Activated CD4-positive, alpha-beta T cell treated with anti-CD3 and anti-CD28 coated beads for 48 hours (primary cell): Measurements from ENCODE around the gene TFF1.
A peak's percentile ranks its signal among the peaks of the same experiment; 100 is the strongest.

Experiments used
- DNase-seq: peaks from one replicate; pipeline ENCODE4 v3.0.0-alpha.2; 2020

TFF1 gene

DNA sequence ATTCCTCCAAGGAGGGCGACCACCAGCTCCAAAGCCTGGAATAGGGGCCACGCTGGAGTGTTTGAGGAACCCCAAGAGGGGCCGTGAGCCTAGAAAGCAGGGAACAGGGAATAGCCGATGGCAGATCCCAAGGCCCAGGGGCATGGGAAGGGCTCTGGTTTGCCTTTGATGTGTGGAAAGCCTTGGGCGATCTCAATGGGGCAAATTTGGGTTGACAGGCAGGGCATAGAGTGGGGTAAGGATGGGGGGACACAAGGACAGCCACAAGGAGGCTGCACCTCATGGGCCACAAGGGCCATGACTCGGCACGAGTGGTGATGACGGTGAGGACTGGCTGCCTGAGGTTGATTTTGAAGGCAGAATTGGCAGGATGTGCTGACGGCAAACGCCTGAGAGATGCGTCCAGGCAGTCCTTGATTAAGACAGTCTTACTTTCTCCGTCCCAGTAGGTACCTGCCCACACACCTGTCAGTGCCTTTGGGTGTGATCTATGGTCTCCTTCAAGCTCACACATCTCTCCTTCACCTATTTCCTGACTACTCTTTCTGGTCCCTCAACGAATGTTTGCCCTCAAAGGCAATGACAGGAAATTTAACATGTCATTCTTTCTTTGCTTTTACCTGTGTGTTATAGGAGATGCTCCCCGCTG lies 31.5 kb upstream of the TFF1 start:
- no peak for DNase-seq

DNA sequence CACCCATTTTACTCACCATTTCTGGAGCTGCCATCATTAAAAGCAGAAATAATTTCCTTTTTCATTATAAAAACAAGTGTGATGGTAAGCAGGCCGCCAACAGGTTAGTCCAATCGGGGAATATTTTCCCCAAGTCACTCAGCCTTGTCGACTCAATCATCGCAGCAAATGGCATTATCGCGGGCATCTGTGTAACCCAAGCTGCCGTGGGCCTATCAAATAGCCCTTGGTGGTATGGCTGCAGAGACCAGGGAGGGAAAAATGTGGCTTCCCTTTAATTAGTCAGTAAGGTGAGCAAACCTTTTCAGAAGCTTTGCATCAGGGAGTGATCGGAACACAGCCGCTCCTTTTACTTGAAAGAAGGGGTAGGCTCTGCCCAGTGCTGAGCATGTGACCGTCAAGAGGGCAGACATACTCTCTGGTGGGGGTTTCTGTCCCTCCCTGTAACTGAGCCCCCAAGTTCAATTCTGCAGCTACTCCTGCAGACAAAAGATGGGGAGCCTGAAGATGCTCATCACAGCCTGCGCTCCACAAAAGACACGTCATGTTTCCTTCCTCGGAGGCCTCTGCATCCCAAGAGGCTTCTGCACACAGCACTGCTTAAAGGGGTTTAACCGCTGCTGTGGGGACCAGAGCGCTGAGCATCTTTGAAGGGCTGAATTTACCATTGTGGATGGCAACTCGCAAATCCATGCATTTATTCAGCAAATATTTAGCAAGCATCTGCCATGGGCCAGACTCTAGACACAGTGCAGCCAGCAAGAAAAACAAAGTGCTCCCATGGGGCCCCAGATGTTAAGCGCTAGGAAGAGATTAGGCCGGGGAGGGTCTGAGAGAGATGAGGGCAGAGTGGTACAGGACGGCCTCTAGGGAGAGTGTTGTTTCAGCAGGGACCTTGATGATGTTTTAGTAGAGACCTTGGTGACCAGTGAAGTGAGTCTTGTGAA lies 30.7 kb upstream of the TFF1 start:
- DNase-seq = no peak

DNA sequence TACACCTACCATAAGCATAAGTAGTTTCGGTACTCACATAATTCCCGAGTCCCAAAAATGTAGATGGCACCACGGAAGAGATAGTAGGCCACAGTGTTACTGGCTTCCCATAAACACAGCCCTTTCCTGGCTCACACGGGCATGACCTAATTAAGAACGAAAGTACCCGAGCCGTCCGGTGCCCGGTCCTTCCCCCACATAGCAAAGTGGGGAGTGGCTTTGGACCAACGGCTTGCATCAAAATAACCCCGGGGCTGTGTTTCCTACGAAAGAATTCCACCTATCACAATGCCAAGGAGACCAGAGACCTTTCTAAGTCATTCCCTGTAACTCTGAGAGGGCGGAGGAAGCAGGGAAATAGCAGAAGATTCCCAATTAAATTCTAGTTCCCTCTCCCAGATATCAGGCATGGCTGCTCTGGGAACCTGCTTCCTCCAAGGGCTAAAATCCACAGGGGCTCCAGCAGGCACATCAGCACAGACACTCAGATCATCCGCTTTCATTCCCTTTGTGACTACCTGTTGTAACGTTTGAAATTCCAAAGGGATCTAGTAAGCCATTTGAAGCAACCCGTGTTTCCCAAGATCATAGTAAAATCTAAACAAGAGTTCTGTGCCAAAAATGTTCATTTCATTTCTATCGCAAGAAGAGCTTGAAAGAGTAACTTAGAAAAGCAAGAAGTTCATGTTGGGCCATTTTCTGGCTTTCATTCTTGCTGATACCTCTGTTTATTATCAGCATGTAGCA lies 29.7 kb upstream of the TFF1 start, which contains the start of gene TMPRSS3:
TMPRSS3 (minus strand) TSS at position 148 of the 747 bp plus-strand sequence. CDS start 635 bp downstream, outside the sequence.
- DNase-seq = no peak

DNA sequence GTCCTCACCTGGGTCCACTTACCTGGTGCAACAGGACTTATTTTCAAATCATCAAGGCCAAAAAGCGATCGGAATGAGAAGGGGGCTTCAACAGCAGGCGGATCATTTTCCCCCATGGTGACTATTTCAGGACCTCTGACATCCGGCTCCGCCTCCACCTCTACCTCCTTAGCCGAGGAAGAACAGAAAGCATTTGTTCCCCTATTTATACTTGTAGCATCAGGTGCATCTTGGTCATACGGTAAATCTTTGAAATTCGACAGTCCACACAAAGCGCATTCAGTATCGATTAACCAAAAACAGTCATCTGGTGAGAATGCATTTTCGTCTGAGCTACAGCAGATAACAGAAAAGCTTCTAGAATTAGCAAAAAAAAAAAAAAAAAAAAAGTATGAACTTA lies 29.0 kb upstream of the TFF1 start:
- DNase-seq = no peak

DNA sequence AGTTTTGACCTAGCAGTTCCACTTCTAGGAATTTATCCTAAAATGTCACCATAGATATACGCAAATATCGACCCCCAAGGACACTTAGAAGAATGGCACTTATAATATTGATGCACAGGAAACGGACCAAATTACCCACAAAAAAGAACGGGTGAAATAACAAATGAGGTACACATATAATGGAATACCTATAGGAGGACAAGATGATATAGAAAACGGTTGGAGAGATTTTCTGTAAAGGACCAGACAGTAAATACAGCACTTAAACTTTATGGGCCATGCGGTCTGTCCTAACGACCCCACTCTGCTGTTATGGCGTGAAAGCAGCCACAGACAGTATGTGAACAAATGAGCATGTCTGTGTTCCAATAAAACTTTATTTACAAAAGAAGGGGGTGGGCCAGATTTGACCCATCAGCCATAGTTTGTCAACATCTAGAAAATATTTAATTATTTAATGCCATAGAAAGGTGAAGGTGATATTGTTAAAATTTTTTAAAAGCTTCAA lies 27.2 kb upstream of the TFF1 start:
- no peak for DNase-seq

DNA sequence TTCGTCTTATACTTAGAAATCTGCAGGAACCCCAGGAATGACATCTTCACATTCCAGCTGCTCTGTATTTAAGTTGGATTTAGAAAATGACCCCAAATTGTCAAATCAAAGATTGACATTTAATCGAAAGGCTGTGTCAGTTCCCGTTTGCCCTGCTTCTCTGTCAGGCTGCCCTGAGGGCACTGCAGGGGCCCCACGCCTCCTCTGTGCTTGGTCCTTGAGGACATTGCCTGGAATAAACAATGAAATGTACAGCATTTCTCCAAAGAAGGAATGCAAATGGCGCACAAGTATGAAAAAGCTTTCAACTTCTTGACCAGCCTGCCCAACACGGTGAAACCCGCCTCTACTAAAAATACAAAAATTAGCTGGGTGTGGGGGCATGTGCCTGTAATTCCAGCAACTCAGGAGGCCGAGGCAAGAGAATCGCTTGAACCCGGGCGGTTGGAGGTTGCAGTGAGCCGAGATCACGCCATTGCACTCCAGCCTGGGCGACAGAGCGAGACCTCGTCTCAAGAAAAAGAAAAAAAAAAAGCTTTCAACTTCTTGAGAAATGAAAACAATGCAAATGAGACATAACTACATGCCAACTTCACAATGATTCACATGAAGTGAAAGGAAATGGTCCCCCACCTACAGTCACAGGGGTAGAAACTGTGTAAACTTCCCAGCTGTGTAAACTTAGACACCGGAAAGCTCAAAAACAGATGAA lies 26.6 kb upstream of the TFF1 start:
- DNase-seq = no peak

DNA sequence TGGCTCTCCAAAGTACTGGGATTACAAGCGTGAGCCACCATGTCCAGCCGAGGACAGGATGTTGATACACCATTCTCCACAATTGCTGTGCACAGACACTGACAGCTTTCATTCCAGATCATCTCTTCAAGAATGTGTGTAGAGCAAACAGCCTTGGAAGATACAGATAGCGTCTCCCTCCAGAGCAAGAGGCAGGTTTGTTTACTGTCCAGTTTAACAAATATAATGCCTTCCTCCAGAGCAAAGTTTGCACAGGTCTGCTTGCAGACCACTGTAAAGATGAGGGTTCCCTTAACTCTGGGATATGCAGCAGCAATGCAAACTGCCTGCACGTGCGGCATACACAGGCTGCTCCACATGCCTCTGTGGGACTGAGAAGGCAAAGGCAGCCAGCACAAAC lies 25.0 kb upstream of the TFF1 start:
- DNase-seq = no peak

DNA sequence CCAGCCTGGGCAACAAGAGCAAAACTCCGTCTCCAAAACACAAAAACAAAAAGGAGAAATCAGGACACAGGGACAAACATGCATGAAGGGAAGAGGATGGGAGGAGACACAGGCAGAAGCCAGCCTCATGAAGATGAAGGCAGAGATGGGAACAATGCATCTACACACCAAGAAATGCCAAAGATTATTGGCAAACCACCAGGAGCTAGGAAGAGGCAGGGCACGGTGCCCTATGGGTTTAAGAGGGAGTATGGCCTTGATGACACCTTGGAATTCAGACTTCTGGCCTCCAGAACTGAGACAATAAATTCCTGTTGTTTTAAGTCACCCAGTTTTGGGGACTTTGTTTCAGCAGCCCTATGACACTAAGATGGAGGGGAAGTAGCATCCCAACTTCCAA lies 24.4 kb upstream of the TFF1 start:
- DNase-seq = no peak

DNA sequence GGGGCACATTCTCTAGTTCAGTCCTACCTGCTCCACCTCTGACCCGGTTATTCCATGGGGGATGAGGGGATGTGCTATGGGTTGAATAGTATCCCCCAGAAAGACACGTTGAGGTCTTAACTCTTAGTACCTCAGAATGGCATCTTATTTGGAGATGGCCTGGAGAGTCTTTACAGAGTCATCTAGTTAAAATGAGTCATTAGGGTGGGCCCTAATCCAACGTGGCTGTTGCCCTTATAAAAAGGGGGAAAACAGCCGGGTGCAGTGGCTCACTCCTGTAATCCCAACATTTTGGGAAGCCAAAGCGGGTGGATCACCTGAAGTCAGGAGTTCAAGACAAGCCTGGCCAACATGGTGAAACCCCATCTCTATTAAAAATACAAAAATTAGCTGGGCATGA lies 23.9 kb upstream of the TFF1 start:
- DNase-seq = no peak

DNA sequence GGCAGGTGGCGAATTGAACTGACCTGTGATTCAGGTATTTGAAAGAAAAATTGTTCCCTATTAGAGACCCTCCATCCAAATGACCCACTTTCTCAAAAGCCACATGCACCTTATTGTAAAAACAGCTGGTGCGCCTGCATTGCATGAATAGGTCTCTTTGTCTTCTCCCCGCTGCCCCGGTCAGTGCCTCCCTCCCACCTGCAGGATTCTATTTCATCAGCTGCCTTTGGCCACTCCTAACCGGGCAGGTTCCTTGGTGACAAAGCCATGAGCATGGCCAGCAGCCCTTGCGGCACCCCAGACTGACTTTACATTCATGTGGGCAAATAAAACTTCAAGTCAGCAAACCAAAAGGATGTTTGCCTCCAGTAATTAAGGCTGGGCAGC lies 23.1 kb upstream of the TFF1 start:
- no peak for DNase-seq

DNA sequence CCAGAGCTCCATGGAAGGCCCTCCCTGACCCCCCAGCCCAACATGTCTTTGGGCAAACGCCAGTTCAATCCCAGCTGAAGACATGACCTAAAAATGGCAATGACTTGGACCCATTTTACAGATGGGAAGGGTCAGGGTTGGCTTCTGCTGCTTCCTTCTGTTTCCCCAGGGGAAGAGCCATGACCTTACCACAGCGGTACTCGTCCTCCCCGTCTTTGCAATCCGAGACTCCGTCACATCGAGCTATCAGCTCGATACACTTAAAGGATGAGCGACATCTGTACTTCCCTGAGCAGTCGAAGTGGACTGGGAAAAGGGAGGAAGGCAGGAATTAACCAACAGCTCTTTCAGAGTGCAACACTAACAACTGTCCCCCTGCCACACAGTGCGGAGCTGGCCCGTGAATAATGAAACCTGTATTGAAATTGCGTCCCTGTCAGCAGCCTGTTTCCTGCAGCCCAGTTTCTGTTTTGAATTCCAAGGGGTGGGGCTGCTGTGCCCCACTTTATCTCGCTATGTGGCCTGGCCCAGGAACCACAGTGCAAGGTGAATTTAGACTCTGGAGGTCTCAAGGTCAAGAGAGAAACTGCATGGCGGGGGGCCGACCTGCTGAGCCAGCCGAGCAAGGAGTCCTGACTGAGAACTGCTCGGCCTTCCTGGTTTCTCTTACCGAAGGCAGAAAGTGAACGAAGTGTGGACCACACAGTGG lies 22.6 kb upstream of the TFF1 start:
- no peak for DNase-seq

DNA sequence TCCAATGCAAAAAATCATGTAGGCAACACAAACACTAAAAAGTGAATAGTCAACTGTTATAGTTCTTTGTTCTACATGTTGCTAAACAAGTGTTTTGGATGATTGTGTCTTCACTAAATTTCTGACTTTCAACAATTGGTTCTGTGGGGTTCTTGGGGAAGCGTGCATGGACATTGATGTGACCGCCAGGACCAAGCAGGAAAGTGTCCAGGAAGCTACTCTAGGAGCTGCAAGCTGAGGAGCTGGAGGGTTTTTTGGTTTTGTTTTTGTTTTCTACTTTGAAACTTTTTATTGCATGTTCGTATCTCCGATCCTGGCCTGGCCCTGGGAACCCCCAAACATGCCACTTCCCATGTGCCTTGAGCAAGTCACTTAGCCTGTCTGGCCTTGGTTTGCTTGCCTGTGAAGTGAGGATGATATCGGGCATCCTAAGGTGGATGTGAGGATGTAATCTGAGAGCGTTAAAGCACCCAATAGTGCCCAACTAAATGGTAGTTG lies 21.6 kb upstream of the TFF1 start:
- DNase-seq = no peak

DNA sequence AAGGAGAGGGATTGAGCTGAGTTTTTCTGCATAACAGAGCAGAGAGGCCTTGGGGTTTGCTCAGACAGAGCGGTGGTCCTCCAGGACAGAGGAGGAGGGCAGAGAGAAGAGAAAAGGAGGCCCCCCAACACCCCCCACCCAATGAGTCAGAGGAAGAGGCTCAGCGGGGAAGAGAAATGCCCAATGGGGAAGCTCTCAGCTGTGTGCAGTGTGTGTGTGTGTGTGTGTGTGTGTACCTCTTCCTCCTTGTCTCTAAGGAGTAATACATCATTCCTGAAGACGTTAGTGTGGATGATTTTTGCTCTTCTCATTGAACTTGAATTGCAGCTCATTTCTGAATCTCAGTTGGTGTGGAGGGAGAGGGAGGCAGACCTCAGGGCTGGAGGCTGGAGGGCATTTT lies 20.8 kb upstream of the TFF1 start:
- no peak for DNase-seq

DNA sequence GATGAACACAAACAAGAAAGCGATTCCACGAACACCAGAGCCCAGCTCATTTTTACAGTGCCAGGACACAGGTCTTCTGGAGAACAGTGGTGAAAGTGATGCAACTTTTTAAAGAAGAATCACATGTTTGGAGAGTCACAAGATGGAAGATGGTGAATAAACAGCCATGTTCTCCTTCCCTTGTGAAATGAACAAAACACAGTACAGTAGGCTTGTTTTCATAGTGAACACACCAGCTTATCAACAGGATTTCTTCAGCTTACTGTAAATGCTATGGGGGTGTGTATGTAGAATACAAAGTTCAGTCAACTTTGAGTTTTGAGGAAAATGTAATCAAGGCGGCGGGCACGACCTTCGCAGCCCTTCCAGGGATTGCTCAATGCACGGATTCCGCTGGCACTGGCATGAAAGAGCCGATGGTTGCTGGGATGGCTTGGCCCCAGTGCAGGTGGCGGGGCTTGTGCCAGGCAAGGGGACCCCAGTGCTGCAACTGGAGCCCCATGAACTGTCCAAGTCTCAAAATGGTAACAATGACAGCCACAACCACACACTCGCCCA lies 19.8 kb upstream of the TFF1 start:
- no peak for DNase-seq

DNA sequence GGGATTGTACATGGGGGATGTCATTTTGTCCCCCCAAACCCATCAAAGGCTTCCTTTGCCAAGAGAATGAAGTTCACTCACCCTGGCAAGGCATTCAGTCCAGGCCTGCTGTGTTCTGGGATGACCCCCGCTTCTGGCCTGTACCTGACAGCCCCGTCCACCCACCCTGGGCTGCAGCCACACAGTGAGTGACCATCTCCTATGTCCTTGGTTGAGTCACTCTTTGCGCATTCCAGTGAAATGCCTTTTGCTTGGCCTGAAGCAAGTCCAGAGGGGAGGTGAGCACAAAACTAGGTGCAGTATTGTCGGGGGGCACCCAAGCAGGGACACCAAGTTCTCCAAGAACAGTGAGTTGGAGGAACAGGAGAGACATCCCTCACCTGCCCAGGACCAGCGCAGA lies 19.3 kb upstream of the TFF1 start:
- DNase-seq = no peak

DNA sequence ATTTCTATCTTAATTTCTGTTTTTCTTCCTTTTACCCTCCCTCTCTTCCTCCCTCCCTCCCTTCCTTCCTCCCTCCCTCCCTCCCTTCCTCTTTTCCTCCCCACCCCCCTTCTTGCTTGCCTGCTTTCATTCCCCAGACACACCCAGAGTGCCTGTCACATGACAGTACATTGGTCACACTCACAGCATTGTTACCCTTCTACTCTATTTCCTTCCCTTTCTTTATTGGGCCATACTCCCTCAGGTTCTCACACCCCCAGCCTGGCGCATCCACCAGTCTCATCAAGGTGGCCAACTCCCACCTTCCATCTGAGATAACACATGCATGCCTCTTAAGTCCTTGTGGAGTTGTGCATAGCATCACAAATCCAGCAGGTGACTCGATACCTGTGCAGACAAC lies 18.7 kb upstream of the TFF1 start:
- no peak for DNase-seq

DNA sequence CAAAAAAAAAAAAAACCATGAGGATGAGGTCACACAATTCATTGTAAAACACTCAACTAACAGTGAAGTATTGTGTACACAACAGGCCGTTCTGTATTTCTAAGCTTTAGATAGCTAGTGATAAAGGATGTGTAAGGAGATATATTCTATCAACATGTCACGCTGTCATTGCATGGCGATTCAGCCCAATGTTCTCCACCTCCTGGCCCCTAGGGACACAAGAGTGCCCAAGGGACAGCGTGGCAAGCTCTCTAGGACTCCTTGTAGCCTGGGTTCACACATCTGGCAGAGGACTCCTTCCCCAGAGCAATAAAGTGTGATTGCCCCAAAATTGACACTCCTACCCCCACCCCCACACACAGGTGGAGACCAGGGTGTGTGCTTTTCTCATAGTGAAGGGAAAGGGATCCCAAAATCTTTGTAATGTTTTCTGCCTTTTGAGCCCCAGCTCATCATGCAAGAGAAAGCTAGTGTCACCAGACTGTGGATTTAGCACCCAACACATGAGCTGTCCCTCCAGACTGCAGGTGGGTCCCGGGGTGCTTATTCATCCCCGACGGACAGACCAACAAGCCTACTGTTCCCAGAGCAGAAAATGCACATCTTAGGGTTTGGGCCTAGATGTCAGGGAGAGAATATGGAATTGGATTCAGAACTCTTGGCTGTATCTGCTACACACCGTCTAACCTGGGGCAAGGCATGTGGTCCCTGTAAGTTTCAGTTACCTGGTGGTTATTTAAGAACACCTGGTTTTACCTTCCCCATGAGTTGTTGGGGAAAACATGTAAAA lies 18.0 kb upstream of the TFF1 start:
- no peak for DNase-seq

DNA sequence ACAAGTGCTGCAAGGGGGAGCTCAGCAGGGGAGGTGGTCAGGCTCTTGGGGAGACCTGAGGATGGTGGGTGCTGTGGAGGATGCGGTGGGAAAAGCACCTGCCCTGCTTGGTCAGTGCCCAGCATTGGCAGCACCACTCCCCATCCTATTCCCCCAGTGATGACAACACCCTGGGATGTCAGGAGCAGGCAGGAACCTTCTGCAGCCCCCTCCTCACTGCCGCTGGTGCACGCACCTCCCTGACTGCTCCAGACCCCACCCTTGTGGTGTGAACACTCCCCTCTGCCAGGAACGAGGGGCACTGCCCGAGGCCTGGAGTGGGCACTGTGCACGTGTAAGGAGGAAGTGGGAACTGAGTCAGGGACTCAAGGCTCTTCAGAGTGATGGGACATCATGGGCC lies 17.0 kb upstream of the TFF1 start:
- DNase-seq = no peak

DNA sequence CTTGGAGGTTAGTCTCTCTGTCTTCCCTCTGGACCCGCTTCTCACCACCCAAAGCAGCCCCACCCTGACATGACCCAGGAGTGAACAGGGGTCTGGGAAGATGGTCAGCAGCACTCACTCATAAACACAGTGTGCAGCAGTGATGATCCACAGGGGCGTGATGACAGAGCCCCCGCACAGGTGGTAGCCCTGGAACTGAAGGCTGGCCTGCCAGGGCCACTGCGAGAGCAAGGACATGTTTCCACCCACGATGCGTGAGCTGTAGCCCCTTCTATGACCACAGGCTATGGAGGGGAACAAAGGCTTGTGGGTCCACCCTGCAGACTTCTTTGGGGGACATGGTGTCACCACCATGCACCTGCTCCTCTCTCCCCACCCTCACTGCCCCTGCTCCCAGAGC lies 16.6 kb upstream of the TFF1 start:
- no peak for DNase-seq

DNA sequence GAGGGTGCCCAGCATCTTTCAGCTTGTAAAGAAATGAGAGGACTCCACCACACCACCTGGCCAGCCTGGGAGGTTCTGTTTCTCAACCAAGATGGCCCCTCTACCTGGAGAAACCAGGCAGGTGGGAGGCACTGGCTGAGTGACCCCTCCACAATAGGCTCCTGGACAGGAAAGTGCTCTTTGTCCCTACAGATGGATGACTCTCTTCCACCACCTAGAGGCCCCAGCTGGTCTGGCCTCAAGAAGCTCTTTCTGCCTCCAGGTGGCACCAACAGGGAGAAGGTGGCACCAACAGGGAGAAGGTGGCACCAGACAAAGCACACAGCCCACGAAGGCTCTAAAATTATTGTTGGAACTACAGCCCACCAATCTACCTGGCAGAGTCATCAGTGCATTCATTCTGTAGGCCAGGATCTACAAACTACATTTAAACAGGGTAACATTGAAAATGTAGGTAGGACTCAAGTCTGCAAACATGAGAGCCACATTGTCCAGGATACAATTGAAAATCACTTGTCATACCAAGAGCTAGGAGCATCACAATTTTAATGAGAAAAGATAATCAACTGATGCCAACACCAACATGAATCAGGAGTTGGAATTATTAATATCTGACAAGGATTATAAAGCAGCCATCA lies 15.1 kb upstream of the TFF1 start:
- peak; percentile 43 for DNase-seq
